GM12891 (cell line): ENCODE measurements around the gene FAM209A.

Experiments used
- PAX5 ChIP-seq: IDR thresholded peaks from 2 replicates; pipeline ENCODE4 v1.6.1; 2011; ENCODE audit warnings: low read length, moderate library complexity, mild to moderate bottlenecking; ENCODE audit not compliant: insufficient read depth, severe bottlenecking
- POLR2A ChIP-seq: IDR thresholded peaks from 2 replicates; pipeline ENCODE4 v1.6.1; 2011; ENCODE audit warnings: low read depth, low read length, control low read depth

GRCh38 chr20:56522311-56522710, 2.2 kb upstream of the FAM209A start:
- TF ChIP-seq POLR2A = no peak
- no peak for TF ChIP-seq PAX5
